VCaP (cell line): Measurements from ENCODE around the gene FAM161B.

Source experiments
- H3K27ac ChIP-seq: fragments of 450-650 bp; 2 replicates; pipeline ENCODE4 v1.5.1; 2017
- TF ChIP-seq, protein P1 (sequence below): fragments of 450-650 bp; conservative IDR thresholded peaks from 2 replicates; pipeline ENCODE4 v1.5.1; 2017; ENCODE audit warnings: mild to moderate bottlenecking, moderate library complexity

Gene FAM161B

DNA sequence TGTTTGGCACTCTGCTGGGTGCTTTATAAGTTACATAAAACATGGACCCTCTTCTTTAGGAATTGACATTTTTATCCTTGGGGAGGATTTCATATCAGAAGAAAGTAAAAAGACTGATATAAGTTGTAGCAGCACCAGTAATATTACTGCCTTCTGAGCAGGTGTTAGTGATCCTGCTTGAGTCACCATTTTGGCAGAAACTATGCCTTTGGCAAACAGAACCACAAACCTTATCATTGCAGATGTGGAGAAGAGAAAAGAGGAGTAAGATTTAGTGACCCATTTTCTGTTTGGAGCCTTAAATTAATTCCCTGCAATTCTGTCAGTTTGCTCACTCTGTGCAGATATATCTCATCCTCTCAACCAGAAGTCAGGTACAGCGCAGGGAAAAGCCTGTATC lies 40.2 kb downstream of the FAM161B start:
- TF ChIP-seq, protein P1, sequence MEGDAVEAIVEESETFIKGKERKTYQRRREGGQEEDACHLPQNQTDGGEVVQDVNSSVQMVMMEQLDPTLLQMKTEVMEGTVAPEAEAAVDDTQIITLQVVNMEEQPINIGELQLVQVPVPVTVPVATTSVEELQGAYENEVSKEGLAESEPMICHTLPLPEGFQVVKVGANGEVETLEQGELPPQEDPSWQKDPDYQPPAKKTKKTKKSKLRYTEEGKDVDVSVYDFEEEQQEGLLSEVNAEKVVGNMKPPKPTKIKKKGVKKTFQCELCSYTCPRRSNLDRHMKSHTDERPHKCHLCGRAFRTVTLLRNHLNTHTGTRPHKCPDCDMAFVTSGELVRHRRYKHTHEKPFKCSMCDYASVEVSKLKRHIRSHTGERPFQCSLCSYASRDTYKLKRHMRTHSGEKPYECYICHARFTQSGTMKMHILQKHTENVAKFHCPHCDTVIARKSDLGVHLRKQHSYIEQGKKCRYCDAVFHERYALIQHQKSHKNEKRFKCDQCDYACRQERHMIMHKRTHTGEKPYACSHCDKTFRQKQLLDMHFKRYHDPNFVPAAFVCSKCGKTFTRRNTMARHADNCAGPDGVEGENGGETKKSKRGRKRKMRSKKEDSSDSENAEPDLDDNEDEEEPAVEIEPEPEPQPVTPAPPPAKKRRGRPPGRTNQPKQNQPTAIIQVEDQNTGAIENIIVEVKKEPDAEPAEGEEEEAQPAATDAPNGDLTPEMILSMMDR, result no peak
- H3K27ac ChIP-seq, result no peak overlapping the region

DNA sequence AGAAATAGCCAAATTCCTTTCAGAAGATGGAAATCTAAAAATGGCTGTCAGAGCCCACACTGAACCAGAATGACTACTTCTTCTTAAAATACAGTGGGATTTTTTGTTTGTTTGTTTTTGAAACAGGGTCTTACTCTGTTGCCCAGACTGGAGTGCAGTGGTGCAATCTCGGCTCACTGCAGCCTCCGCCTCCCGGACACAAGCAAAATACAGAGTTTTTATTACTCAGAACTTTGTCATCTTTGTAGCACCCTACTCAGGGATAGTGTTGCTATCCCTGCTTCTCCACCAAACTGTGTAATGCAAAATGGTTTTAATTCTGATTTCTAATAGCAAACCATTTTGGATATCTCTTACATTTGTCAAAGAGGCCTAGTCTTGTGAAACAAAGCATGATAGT lies 46.9 kb downstream of the FAM161B start:
- TF ChIP-seq, protein P1, result no peak
- H3K27ac ChIP-seq, result no peak overlapping the region

DNA sequence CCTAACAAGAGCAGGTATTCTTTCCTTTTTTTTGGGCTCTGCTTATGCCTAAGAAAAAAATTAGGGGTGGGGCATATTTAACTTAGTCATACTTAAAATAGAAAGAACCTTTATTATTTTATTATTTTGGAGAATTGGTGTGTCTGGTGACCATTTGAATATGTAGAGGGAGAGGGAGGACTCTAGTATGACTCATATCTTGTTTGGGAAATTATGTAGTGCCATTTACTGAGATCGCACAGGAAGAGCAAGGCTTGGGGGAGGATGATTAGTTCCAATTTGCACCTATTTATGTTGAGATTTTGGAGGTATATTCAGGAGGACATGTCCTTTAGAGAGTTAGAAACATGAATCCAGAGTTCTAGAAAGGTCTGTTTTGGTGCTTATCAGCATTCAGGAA lies 53.4 kb downstream of the FAM161B start:
- H3K27ac ChIP-seq, result no peak overlapping the region
- TF ChIP-seq, protein P1, result no peak

DNA sequence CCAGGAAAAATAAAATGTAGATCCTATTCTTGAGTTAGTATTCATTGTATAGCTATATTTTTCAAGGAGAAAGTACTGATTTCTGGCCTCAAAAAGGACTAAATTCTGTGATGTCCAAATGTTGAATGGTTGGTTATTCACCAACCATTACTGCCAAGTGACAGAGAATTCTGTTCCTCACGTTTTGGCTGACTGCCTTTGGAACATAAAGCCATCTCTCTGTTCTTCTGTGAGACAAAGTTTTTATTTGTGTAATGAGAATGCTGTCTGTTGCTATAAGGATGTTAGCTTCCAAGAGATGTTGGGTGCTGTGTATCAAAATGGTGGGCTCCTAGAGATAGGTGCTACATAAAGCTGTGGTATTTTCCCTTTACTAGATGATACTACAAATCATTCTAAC lies 54.0 kb downstream of the FAM161B start:
- no peak overlapping the region for H3K27ac ChIP-seq
- TF ChIP-seq, protein P1, result no peak

DNA sequence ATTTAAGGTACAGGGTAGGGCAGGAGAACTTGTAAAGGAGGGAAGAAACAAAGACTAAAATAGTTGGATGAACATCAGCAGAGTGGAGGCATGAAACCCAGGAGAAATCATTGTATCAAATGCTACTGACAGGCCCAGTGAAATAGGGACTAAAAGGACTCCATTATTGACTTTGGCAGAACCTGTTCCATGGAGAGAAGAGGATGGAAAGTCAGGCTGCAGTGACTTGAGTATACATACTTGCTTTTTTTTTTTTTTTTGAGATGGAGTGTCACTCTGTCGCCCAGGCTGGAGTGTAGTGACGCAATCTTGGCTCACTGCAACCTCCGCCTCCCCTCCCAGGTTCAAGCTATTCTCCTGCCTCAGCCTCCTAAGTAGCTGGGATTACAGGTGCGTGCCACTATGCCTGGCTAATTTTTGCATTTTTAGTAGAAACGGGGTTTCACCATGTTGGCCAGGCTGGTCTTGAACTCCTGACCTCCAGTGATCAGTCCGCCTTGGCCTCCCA lies 55.7 kb downstream of the FAM161B start:
- peak overlapping the region; percentile 2; the same call in 1 of the 2 replicates for H3K27ac ChIP-seq

DNA sequence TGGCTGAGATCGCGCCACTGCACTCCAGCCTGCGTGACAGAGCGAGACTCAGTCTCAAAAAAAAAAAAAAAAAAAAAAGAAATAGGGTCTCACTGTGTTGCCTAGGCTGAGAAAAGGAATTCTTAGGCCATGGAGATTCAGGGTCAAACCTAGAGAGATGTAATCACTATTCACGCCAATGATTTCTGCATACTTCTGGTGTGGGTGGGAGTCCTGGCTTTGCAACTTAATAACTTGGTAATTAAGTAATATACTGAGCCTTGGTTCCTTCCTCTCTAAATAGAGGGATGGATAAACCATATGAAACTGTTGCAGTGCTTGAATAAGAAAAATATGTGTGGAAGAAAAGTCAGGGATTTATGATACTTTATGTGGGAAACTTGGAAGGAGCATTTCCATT lies 60.5 kb downstream of the FAM161B start:
- peak overlapping the region; percentile 95 for H3K27ac ChIP-seq
- TF ChIP-seq, protein P1, result no peak

DNA sequence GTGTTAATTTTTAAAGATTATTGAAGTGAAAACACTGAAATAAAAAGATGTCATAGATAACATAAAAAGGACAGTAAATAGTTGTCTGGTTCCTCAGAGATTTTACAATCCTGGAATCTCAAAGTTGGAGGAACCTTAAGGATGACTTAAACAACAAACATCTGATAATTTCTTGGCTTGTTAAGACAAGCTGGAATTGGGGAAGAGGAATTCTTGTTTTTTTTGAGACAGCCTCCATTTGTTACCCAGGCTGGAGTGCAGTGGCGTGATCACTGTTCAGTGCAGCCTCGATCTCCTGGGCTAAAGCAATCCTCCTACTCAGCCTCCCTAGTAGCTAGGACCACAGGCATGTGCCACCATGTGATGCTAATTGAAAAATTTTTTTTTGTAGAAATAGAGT lies 60.9 kb downstream of the FAM161B start:
- TF ChIP-seq, protein P1, result no peak

DNA sequence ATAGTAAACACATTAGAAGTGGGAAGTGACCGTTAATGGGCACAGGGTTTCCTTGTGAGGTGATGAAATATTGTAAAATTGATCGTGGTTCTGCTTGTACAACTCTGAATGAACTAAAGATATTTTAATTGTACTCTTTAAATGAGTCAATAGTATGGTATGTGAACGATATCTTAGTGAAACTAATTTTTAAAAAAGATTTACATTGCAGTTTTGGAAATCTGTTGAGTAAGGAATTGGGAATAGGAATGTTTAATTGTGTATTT lies 61.5 kb downstream of the FAM161B start:
- peak overlapping the region; percentile 95 for H3K27ac ChIP-seq
- TF ChIP-seq, protein P1, result no peak

More for the DNA sequence above, 60.9 kb downstream of the FAM161B start:
- H3K27ac ChIP-seq, result peak overlapping the region; percentile 95
